IPS DF 19.7 (cell line): ENCODE measurements around the gene EDN2.

ENCODE experiments used
- DNase-seq: peaks from one replicate; pipeline ENCODE4 v3.0.0-alpha.2; 2013; ENCODE audit warnings: low read depth, low spot score

The EDN2 gene

DNA sequence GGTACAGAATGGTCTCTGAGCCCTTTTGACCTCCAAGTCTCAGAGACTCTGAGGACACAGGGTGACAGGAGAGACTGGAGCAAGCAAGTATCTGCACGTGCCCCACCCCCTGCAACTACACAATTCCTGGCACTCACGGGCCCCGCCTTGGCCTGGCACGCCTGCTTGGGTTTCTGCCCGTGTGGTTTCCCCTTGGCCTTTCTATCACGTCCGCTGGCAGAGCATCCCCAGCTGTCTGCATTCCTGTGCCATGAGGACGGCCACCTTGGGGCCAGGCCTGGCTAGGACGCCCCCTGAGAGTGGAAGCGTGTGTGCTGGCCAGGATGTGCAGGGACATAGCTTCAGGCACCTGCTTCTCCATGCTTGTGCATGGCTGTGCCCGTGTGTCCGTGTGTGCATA lies 14.3 kb upstream of the EDN2 start:
- DNase-seq: no peak

DNA sequence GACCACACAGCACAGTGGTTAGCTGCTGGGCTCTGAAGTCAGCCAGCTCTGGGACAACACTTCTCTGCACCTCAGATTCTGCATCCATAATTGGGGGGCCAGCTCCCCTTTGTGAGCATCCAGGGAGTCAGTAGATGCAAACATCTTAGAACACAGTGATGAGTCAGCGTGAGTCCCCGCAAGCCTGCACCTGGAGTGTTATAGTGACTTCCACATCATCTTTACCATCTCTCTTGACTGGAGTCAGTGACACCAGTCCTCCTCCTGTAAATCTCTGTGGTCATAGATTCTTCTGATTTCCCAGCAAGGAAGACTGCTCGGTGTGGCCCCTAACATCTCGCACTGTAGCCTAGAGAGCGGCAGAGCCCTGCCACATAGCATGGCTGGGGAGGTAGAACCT lies 13.9 kb upstream of the EDN2 start:
- no peak for DNase-seq

DNA sequence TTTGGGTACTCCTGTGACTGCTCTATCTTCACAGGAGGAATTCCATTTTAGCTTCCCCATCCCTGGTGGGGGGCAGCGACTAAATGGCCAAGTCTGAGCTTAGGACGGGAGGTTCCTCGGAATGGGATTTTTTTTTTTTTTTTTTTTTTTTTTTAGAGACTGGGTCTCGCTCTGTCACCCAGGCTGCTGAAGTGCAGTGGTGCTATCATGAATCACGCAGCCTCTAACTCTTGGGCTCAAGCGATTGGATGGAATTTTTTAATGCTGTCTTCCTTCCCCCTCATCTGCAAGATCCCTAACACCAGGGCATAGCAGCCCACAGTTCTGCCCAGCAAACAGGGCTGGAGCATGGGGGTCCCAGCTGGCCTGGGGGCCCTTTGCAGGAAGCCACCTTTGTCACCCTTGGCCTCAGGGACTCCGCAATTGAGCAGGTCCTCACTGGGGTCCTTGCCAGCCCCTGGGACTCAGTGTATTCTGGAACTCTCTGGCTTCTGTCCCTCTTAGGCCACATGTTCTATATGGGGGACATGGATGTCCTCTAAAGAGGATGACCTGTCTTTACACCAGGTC lies 13.1 kb upstream of the EDN2 start:
- DNase-seq: no peak

DNA sequence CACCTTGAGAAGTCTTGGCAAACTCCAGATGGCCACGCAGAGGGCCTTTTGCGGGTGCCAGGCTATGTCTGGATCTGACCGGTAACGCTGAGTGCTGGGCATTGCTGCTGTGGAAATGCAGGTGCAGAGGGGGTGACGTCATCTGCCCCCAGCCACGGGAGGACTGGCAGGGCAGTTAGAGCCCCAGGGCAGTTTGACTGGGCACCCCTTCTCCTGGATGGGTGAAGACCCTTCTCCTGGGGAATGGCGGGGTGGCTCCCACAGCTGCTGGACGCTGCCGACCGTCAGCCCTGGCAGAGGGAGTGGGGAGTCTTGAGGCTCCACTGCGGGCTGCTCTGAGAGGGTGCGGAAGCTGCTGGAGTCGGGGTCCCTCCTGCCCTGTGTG lies 12.6 kb upstream of the EDN2 start:
- no peak for DNase-seq

DNA sequence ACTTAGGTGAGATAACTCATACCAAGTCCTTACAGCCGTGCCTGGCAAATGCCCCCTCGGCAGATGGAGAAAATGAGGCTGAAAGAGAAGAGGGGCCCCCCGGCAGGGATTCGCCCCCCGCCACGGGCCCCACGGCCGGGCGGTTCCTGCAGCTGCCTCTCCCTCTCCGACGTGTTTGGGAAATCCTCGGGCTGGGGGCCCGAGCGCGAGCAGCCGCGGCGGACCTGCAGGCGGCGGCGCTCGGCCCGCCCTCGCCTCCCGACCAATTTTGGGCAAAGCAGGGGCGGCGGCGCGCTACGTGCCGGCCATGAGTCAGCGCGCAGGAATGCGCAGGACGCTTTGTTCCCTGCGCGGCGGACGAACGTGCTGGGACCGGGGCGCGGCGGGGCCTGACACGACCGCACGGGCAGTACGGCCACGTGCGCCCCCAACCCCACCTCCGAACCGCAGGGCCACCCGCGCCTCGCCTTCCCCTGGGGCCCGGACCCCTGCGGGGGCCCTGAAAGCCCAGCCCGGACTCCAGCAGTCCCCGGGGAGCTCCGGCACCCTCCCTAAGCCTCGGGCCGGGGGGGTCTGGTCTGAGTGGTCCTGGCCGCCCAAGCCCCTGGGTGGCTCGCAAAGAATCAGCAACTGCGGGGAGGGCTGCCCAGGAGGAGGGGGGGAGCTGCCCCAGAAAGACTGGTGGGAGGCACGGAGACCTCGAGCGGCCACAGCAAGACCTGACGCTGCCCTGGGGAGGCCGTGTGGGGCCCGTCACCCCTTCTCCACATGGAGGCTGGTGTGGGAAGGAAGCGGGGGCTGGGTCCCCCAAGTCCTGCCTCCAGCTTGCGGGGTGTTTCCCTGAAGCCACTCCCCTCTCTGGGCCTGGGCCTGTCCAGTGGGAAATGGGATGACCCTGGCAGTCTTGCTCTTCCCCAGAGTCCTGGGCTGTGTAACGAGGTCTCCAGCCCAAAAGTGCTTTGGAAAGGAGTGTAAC lies 11.9 kb upstream of the EDN2 start:
- no peak for DNase-seq

DNA sequence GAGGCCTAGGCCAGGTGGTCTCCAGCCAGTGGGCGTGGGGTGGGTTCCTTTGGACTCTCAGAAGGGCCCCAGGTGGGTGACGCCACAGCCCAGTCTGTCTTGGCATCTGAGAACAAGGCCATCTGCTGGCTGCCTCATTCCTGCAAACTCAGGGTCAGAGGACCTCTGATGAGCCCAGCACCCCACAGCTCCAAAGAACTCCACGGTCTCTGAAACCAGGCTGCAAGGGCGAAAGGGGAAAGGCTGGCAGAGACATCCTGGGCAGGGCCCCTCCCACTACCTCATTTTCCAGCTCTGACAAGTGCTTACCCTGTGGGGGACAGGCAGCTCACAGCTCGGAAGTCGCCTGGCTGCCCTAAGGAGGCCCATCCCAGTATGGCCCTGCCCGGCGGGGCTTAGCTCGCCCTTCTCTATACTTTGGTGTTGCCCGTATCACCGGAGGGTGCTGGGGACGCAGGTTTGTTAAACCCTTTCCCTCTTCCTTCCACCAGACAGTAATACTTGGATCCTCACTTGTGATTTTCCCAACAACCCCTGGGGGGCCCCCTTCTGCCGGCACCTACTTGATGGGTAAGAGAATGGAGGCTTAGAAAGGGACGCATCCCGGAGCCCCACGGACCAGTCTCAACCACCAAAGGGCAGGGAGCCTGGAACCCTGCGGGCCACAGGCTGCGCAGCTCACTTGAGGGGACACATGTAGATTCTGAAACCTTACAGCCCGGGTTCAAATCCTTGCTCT lies 10.9 kb upstream of the EDN2 start:
- DNase-seq: no peak

DNA sequence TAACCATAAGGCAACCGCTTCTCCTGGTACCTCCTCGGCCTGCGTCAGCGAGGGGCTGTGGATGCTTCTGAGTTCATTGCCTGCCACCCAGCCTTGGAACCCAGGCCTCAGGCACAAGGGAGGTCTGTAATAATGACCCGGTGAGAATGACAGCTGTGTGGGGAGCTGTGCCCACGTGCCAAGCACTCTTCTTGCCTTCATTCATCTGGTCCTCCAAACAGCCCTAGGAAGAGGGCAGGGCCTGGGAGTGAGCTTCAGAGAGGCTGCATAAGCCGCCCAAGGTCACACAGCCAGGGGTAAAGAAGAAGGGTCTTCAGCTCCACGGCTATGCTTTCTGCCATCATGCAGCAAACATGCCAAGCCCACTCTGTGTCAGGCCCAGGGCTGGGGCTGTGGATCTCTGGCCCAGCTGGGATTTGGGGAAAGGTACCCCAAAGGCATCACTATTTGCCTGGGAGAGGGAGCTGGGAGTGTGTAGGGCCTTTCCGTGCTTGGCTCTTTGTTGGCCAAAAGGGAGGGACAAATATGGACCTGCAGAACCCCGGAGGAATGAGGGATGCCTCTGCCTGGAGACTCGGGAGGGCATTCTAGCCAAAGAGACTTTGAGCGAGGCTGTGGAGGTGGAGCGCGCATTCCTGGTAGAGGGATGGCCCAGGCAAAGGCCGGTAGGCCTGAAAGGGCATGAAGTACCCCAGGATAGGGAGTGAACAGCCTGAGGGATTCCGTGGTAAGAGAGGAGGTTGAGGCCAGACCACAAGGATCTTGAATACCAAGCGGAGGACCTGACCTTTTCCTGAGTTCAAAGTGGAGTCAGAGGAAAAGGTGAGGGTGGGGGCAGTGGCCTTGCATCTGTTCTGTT lies 10.1 kb upstream of the EDN2 start:
- no peak for DNase-seq

DNA sequence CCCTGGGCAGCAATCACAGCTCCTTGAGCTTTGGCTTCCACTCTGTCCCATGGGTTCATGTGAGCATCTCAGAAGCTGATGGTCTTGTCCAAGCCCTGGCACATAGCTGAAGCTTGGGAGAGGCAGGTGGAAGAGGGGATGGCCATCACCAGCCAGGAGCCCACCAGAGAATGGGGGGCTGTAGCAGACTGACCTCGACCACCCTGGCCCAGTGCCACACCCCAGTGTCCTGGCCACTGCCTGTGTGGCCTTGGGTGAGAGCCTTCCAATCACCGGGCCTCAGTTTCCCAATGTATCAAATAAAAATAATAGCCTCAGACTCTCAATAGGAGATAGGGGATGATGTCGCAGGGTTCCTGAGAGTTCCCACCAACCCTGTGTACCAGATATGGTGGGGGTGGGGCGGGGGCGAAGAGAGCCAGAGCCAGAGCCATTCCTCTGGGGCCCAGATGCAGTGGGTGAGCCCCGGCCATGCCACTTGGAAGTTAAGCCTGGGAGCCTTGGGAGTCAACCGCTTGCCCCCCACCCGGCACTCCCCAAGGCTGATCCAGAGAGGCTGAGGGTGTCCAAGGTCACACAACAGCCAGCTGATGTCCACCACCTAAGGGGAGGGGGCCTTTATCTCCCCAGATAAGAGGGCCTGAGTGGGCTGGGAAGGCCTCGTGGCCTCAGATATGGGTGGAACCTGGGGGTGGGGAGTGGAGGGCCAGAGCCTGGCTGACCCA lies 9.3 kb upstream of the EDN2 start:
- no peak for DNase-seq

DNA sequence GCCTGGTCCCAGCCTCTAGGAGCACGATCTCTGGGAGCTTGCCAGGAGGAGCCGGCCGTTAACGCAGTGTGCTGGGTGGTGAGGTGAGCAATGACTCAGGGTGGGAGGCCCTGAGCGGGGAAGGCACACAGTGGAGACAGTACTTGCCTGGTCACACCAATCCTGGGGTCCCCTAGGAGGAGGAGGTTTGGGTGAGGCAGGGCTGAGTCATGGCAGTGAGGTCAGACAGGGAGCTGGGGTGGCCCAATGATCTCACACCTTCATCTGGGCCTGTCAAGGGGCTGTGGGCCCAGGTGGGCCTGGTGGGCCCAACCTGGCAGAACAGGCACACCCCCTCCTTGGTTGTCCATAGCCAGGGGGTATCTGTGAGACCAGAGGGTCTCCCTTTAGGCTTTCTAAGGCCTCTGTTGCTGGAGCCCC lies 8.6 kb upstream of the EDN2 start:
- no peak for DNase-seq

DNA sequence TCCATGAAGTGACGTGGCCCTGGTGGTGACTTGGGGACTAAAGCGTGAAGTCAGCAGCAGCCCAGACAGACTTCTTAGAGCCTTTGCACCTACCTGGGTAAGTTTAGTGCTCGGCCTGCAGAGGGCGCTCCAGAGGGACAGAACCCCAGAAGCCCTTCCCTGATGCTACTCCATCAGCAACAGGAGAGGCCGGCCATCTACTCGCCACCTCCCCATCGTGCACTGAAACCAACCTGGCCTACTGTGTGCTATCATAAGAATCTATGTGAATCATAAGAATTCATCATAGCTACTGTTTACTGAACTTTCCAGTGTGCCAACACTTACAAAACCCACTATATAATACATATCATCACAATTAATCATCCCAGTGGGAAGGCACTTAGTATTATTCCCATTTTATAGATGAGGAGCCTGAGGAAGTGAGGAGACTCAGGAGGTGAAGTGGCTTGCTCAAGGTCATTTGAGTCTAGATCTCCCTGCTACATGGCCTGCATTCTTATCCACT lies 7.9 kb upstream of the EDN2 start:
- DNase-seq: no peak

DNA sequence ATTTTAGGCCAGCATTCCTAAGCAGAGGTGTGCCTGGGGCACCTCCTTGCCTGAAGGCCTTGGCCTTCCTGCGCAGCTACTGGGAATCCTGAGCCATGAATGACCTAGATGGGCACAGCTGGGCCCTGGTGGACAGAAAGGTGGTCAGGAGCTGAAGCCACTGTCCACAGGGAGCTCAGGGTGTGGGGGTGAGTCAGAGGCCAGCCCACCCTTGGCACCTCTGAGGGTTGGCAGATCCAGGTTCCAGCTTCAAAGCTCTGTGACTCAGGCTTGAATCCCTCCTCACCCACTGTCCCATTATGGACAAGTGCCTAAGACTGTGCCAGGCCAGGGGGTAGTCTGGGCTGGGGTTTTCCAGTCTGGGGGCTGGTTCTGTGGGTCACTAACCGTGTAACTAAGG lies 6.4 kb upstream of the EDN2 start:
- DNase-seq: no peak

DNA sequence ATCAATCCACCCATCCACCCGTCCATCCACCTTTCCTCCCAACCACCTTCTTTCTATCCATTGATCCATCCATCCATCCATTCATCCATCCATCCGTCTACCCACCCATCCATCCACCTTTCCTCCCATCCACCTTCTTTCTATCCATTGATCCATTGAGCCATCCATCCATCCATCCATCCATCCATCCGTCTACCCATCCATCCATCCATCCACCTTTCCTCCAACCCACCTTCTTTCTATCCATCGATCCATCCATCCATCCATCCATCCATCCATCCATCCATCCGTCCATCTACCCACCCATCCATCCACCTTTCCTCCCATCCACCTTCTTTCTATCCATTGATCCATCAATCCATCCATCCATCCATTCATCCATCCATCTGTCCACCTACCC lies 5.1 kb upstream of the EDN2 start:
- DNase-seq: no peak

DNA sequence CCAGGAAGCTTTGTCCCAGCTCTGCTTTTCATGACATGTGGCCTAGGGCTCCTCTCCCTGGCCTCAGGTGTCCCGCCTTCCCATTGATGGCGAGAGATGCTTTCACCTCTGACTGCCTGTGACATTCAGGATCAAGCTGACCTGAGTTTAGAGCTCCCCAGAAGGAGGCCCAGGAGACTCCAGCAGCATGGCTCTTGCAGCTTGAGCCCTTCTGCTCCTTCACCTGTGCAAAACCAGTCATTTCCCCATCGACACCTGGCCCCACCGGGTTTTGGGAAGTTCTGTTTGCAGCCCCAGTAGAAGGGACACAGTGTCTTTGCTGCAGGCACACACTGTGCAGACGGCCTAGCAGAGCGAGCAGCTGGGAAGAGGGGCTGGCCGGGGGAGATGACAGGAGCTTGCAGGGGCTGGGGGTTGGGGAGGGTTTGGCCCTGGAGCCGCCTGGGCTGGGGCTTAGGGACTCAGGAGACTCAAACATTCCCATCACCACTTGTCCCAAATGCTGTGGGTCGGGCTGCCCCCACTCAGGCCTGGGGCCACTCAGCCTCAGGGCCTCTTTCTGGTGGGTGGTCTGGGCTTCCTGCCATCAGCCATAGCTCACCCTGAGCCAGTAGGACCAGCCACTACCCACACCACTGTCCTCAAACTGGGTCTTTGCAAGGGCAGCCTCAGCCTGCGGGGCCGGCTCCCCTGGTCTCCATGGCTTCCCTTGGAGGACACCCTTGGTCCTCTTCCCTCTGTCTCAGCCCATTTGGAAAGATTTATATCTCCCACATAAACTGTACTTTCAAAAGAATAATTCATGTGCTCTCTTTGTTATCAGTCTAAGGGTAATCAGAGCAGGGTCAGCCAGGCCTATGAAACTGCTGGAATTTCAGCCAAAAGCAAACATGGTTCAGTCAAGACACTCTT lies 3.8 kb upstream of the EDN2 start:
- DNase-seq: no peak

DNA sequence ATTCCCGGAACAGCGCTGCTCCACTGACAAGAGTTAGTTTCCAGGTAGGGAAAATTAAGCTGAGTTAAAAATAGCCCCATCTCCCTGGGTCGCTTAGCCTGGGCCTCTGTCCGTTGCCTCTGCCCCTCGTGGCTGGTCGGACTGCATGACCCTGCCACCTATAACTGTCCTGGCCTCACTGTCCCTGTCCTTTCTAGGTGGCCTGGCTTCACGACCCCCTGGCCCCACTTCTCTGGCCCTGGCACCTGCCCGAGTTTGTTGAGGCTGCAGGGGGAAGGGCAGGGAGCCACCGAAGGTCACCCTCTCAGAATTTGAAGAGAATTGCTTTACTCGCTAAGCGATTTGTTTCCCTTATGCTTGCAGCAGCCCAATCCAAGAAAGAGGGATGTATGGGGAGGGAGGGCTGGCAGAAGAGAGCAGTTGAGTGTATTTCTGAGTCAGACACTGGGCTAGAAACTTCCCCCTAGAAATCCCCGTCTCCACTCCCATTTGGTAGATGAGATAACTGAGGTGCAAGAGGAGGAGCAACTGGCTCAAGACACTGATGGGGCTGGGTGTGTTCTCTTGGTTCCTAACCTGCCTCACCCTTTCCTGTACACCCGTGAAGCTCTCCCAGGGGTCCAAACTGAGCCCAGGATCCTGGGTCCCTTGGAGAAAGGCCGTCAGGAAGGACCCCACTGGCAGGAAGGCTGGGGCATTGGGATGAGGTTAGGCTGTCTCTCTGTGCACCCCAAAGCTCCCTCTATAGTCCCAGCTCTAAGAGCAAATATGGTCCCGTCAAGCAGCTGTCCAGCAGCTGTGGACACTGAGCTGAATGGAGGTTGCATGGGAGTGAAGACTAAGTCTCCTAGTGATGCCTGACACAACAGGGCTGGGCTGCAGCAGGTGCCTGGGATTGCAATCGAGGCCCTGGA lies 2.9 kb upstream of the EDN2 start:
- no peak for DNase-seq

DNA sequence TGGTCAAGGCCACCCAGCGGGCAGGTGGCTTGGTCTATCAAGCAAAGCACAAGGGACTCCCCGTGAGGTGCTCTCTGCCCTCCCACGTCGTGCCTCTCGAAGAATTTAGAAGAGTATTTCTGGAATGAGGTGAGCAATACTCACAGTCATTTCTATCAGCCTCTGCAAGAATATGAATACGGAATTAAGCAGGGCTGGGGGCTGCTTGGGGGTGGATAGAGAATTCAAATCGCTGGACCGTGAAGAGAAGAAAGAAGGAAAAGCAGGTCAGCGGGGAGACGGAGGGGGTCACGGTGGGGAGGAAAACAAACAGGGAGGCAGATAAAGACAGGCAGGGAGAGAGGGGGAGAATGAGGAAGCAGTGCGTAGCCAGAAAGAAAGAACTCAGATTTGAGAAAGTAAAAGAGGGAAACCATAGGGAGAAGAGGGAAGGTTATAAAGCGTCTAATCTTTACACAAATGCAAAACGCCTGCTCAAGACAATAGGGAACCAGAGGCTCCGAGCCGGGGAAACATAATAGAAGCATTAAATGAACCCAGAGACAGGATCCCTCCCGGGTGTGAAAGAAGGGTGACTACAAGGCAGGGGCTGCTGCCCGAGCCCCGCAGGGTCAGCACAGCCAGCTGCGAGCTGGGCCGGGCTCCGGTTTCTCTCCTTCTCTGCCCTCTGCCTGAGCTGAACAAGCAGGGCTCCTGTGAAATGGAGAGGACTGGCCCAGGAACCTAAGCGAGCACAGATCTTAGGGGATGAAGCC lies 2.1 kb upstream of the EDN2 start:
- DNase-seq: no peak

DNA sequence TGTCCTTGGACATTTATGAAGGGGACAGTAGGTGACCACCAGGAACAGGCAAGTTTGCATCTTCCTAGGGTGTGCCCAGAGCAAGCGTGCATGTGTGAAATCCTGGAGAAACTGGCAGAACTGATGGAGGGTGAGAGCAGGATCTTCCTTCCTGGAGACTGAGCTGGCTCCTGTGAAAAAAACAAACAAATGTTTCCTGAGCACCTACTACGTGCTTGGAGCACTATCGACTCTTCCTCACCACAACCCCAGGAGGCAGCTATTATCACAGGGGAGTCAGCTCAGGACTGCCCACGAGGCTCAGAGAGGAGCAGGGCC lies 1.5 kb upstream of the EDN2 start:
- DNase-seq: no peak

DNA sequence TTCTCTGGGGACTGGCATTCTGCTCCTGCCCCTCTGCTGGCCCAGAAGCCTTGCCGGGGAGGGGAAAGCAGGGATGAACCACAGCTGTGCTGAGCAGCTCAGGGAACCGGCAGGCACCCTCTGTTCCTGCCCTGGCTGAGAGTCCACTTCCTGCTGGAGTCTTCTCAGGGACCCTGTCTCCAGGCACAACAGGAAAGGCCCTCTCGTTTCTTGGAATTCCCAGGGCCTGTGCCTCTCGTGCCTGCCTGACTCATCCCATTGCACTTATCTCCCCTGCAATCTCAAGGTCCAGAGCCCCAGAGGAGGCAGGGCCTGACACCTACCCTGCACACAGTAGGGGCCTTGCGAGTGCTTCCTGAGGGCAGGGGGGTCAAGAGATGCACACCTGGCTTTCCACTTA lies 1.1 kb upstream of the EDN2 start:
- no peak for DNase-seq

DNA sequence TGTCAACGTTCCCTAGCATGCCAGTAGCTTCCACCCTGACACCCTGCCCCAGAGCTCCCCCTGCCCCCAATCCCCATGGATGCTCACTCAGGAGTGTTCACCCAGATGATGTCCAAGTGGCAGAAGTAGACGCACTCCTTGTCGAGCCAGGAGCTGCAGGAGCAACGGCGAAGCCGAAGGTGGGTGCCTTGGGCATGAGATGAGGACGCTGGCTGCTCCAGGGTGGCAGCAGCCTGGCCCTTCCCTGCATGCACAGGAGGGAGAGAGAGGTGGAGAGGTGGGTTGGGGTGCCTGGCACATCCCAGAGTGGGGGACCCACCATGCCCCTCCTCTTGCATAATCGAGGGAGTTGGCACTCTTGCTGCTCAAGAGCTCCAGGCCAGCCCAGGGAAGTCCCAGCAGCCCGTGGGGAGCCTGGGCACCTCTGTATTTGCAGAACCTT lies 502 bp downstream of the EDN2 start:
- no peak for DNase-seq
